Bronchial epithelial cell (primary cell): ENCODE results near the gene PHLDB1. TPM values are rescaled to one million over a fixed set of nuclear protein-coding genes. Genes with fewer than 3 reads are reported as not detected.
A peak's percentile ranks its signal among the peaks of the same experiment; 100 is the strongest.

Experiments
- DNase-seq: peaks from one replicate; pipeline ENCODE4 v3.0.0-alpha.2; 2010; ENCODE audit warnings: low read depth
- FAIRE-seq: peaks from 2 replicates; lab custom pipeline; 2011; peaks lifted over from hg19 to GRCh38; lab: Jason Lieb, UNC
- H3K27me3 ChIP-seq: 2 replicates; pipeline ENCODE4 v1.5.1; 2011; ENCODE audit warnings: low read length; ENCODE audit not compliant: control insufficient read depth, insufficient read depth
- H3K36me3 ChIP-seq: 2 replicates; pipeline ENCODE4 v1.5.1; 2011; ENCODE audit warnings: low read length; ENCODE audit not compliant: control insufficient read depth, insufficient read depth
- H3K4me3 ChIP-seq: 2 replicates; pipeline ENCODE4 v1.5.1; 2011; ENCODE audit warnings: mild to moderate bottlenecking, low read depth, low read length, control low read depth
- total RNA-seq: library from RNA; depleted of rRNA; stranded (reverse); fragments of >200 nt; gene quantifications from 2 replicates; pipeline ENCODE4 v1.2.1, GENCODE V29; 2014
- TF ChIP-seq, protein P1 (sequence below): IDR thresholded peaks from 2 replicates; pipeline ENCODE4 v1.5.1; 2011; ENCODE audit warnings: mild to moderate bottlenecking, moderate library complexity, low read length, control low read depth, inconsistent platforms; ENCODE audit not compliant: insufficient read depth, severe bottlenecking

PHLDB1 gene
- total RNA-seq, 1 donor from 2014 or later: 22.6 TPM

DNA sequence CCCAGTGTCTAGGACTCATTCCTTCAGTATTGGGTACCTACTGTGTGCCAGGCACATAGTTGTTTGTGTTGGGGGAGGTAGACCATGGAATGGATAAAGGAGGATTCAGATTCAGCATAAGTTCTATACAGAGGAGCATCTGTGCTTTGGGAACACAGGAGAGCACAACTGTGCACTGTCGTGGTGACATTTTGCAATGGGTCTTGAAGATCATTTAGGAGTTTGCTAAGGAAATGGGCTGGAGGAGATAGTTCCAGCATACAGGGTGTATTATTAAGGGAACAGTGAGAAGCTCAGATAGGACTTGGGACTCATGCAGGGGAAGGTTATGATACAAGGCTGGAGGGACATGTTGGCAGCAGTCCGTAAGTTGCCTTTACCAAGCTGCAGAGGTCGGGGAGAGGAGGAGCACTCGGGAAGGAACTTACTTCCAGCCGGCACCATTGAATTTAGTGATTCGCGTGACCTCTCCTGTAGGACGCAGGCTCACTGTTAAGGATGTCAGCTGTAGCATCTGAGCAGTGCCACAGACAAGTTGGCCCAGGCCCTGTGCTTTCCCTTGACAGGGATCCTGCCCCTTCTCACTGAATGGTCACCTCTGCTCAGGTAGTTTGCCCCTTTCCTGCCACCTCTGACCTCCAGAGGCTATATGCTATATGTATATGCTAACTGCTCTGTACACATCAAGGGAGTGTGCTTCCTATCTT is 46.4 kb downstream of the PHLDB1 start:
- TF ChIP-seq, protein P1, sequence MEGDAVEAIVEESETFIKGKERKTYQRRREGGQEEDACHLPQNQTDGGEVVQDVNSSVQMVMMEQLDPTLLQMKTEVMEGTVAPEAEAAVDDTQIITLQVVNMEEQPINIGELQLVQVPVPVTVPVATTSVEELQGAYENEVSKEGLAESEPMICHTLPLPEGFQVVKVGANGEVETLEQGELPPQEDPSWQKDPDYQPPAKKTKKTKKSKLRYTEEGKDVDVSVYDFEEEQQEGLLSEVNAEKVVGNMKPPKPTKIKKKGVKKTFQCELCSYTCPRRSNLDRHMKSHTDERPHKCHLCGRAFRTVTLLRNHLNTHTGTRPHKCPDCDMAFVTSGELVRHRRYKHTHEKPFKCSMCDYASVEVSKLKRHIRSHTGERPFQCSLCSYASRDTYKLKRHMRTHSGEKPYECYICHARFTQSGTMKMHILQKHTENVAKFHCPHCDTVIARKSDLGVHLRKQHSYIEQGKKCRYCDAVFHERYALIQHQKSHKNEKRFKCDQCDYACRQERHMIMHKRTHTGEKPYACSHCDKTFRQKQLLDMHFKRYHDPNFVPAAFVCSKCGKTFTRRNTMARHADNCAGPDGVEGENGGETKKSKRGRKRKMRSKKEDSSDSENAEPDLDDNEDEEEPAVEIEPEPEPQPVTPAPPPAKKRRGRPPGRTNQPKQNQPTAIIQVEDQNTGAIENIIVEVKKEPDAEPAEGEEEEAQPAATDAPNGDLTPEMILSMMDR: no peak
- peak; percentile 92 for FAIRE-seq
- H3K27me3 ChIP-seq: no peaks in the 10 kb centered on the region
- DNase-seq: no peak
- H3K36me3 ChIP-seq: peaks cover 19% of the 10 kb centered on the region
- H3K4me3 ChIP-seq: no peak overlapping the region

DNA sequence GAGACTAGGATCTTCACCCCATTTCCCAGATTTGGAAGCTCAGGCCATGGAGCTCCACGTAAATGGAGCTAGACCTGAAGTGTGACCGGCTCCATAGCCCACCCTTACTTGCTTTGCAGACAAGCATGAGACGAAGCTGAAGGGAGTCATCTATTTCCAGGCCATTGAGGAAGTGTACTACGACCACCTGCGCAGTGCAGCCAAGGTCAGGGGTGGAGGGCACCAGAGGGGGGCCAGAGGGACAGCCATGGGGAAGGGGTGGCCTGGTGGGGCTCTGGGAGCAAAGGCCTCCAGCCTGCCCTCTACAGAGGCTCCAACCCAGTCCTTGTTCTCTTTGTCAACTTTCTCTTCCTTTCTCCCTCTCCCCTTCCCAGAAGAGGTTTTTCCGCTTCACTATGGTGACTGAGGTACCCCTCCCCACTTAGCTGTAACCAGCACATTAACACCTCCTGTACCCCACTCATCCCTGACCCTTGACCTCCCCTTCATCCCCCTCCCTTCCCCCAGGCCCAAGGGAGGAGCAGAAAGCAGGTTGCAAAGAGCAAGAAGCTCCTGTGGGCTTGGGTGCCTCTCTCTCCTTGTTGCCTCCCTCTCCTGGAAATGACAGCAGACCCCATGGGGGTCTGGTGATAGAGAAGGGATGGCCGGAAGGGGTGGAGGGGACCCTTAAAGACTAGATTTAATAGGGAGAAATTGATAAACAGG is 48.2 kb downstream of the PHLDB1 start:
- no peaks in the 10 kb centered on the region for H3K27me3 ChIP-seq
- DNase-seq: no peak
- no peak overlapping the region for H3K4me3 ChIP-seq
- TF ChIP-seq, protein P1: no peak
- no peak for FAIRE-seq
- H3K36me3 ChIP-seq: peaks cover 11% of the 10 kb centered on the region

DNA sequence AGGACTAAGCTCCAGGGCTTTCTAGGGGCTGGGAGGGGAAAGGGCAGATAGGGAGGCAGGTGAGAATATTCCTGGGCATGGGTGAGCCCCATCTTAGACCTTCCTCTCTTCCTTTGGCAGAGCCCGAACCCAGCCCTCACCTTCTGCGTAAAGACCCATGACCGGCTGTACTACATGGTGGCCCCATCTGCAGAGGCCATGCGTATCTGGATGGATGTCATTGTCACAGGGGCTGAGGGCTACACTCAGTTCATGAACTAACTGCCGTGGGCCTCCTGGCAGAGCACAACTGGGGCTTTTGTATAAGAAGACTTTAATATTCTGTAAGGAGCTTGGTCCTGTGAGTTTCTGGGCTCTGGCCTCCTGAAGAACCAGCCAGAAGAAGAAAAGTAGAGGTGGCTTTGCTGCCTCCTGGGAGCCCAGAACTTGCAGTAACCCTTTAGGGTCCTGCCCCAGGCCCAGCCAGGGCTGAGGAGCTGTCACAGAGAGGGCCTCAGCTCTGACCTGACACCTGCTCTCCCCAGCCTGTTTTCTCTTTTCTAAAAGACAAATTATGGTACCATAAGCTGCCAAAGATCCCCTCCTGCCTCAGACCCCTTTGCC is 49.2 kb downstream of the PHLDB1 start:
- TF ChIP-seq, protein P1: no peak
- no peak overlapping the region for H3K4me3 ChIP-seq
- peaks cover 8% of the 10 kb centered on the region for H3K36me3 ChIP-seq
- FAIRE-seq: no peak
- no peaks in the 10 kb centered on the region for H3K27me3 ChIP-seq
- DNase-seq: no peak

DNA sequence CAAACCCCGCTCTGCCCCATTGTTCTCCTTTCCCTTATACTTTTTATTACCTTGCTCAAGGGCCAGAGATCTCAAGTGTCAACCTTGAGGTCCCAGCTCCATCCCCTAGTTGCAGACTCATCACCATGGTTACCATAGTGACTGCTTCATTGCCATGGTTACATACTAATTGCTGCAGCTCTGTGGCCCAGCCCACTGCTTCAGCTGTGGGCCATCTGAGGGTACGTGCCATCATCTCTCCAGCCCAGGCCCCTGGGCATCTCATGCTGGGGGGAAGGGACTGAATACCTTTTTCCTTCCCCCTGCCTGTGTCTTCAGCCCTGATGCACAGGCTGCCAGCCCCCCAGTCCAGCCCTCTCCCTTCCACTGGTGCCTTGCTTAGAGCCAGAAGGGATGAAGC is 49.8 kb downstream of the PHLDB1 start:
- H3K36me3 ChIP-seq: peaks cover 8% of the 10 kb centered on the region
- TF ChIP-seq, protein P1: no peak
- no peaks in the 10 kb centered on the region for H3K27me3 ChIP-seq
- FAIRE-seq: no peak
- DNase-seq: no peak
- H3K4me3 ChIP-seq: no peak overlapping the region

DNA sequence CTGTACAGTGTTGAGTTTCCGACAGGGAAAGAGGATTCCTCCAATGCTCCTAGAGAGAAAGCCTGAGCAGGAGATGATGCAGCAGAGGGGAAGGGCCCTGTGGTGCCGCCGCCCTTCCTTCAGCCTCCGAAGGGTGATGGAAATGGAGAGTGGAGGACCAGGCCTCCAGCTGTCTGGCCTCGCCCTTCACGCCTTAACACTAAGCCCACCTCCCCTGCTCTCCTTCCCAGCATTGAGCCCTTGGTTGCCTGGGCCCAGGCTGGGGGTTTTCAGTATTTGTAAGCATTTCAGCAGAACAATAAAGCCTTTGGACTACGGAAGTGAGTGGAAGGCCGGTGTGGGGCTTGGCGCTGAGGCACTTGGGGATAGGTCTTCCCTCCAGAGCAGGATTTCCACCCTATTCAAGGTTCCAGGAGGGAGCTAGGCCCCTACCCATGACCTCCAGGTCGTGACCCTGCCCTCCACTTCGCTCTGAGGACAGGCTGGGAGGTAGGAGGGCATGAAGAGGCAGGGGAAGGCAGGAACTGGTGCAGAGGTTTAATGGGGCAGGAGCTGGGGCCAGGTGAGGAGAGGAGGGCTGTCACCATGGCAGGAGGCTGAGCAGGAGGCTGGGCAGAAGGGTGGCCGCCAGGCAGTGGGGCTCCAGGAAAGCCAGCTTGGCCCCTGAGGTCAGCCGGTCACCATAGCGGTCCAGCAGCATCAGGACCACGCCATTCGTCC is 50.5 kb downstream of the PHLDB1 start:
- peaks cover 8% of the 10 kb centered on the region for H3K36me3 ChIP-seq
- H3K4me3 ChIP-seq: no peak overlapping the region
- FAIRE-seq (peak; percentile 32), DNase-seq (no peak)
- TF ChIP-seq, protein P1: no peak
- no peaks in the 10 kb centered on the region for H3K27me3 ChIP-seq
